ENCODE results near the gene SGF29.
"Not testable (repeated sequence)": the region's sequence is repeated elsewhere in the genome, so short reads cannot be mapped to it uniquely, and the experiment has no call there.

GRCh38 chr16:28613912-28614311, 60.2 kb downstream of the SGF29 start:
- TF ChIP-seq YY1 (IDR thresholded peaks at IDR 0.05; ENCODE audit: low read depth, low read length); SIN3A (conservative IDR thresholded peaks at IDR 0.05 in 1 of 2, IDR thresholded peaks at IDR 0.05 in 1 of 2; ENCODE audit: low read depth in 1 of 2, low read length in 2 of 2); POLR2A (IDR thresholded peaks at IDR 0.05; ENCODE audit: control extremely low read depth in 1 of 2, low read depth in 2 of 2, low read length in 2 of 2); CTCF (IDR thresholded peaks at IDR 0.05; ENCODE audit: control extremely low read depth in 1 of 3, insufficient read depth in 1 of 3, low read depth in 1 of 3, low read length in 3 of 3); JUN (IDR thresholded peaks at IDR 0.05; ENCODE audit: low read depth, low read length); PHF8 (conservative IDR thresholded peaks at IDR 0.05; ENCODE audit: low read depth, low read length); POLR2AphosphoS5 (IDR thresholded peaks at IDR 0.05; ENCODE audit: low read depth, low read length): not testable (repeated sequence)

Measured in H1 (cell line).